ENCODE data around the gene ABHD10.
A peak's percentile ranks its signal among the peaks of the same experiment; 100 is the strongest.

ABHD10 gene

GRCh38 chr3:112002096-112002971 lies 23.5 kb downstream of the ABHD10 start:
- DNase-seq, result peak; percentile 61

- DNase-seq, result no peak
These were observed 24.7 kb downstream of the ABHD10 start for GRCh38 chr3:112003321-112004080.

GRCh38 chr3:112004187-112004586 lies 25.4 kb downstream of the ABHD10 start:
- no peak for DNase-seq

GRCh38 chr3:112004669-112005068 lies 25.8 kb downstream of the ABHD10 start:
- DNase-seq, result no peak

- no peak for DNase-seq
These were observed 26.4 kb downstream of the ABHD10 start for GRCh38 chr3:112005091-112005672.

- no peak for DNase-seq
These were observed 28.8 kb downstream of the ABHD10 start for GRCh38 chr3:112007633-112008032.

- no peak for DNase-seq
These were observed 30.8 kb downstream of the ABHD10 start for GRCh38 chr3:112009670-112010069.

GRCh38 chr3:112010636-112011035 lies 31.8 kb downstream of the ABHD10 start:
- no peak for DNase-seq

GRCh38 chr3:112011376-112011940 lies 32.6 kb downstream of the ABHD10 start:
- DNase-seq, result no peak

GRCh38 chr3:112012205-112012992 lies 33.6 kb downstream of the ABHD10 start:
- no peak for DNase-seq

- peak; percentile 73 for DNase-seq
These were observed 34.4 kb downstream of the ABHD10 start for GRCh38 chr3:112013058-112013783.

GRCh38 chr3:112013784-112014143 lies 34.9 kb downstream of the ABHD10 start:
- no peak for DNase-seq

- no peak for DNase-seq
These were observed 38.3 kb downstream of the ABHD10 start for GRCh38 chr3:112017091-112017490.

GRCh38 chr3:112018712-112019111 lies 39.9 kb downstream of the ABHD10 start:
- DNase-seq, result no peak

GRCh38 chr3:112019716-112020115 lies 40.9 kb downstream of the ABHD10 start:
- no peak for DNase-seq

- DNase-seq, result no peak
These were observed 41.9 kb downstream of the ABHD10 start for GRCh38 chr3:112020674-112021085.

GRCh38 chr3:112027142-112027541 lies 48.3 kb downstream of the ABHD10 start:
- DNase-seq, result no peak

GRCh38 chr3:112027826-112028225 lies 49.0 kb downstream of the ABHD10 start:
- DNase-seq, result no peak

- no peak for DNase-seq
These were observed 52.1 kb downstream of the ABHD10 start for GRCh38 chr3:112030901-112031300.

GRCh38 chr3:112032098-112032731 lies 53.4 kb downstream of the ABHD10 start:
- DNase-seq, result no peak

GRCh38 chr3:112034436-112034835 lies 55.6 kb downstream of the ABHD10 start, which contains the start of gene TMPRSS7:
TMPRSS7 (plus strand) TSS chr3:112034736; CDS start chr3:112034846, 110 bp downstream.
- no peak for DNase-seq

Data from CD4-positive, alpha-beta T cell treated with Interleukin-17A for 4 hours (primary cell).